SK-N-SH treated with all-trans-retinoic acid at 6 μM for 48 hours (cell line): Measurements from ENCODE around the gene USH1G.

ENCODE experiments used
- CREB5 ChIP-seq: fragments of 250-450 bp; sonication (Bioruptor Pico); IDR thresholded peaks from 2 replicates; pipeline ENCODE4 v1.5.1; 2020; ENCODE audit warnings: low read depth, mild to moderate bottlenecking, moderate library complexity
- TSHZ2 ChIP-seq: fragments of 250-450 bp; sonication (Bioruptor Pico); IDR thresholded peaks from 2 replicates; pipeline ENCODE4 v1.5.0; 2020; ENCODE audit warnings: mild to moderate bottlenecking, moderate library complexity
- ZFP3 ChIP-seq: fragments of 250-450 bp; sonication (Bioruptor Pico); IDR thresholded peaks from 2 replicates; pipeline ENCODE4 v1.5.0; 2020; ENCODE audit warnings: mild to moderate bottlenecking, moderate library complexity
- ZNF70 ChIP-seq: fragments of 450-650 bp; formaldehyde crosslinking; IDR thresholded peaks from 2 replicates; pipeline ENCODE4 v1.5.0; 2020; ENCODE audit warnings: mild to moderate bottlenecking, moderate library complexity

- no peak for TF ChIP-seq ZNF70
- no peak for TF ChIP-seq ZFP3 (CRISPR knock-in tag)
- TF ChIP-seq CREB5 (CRISPR knock-in tag): no peak
- no peak for TF ChIP-seq TSHZ2 (CRISPR knock-in tag)
Measured at GRCh38 chr17:74898376-74898946, 24.6 kb downstream of the USH1G start.
